Erythroblast (primary cell): ENCODE measurements around the gene FZR1.

ENCODE experiments used
- GATA1 ChIP-seq: IDR thresholded peaks from 2 replicates; pipeline ENCODE4 v1.6.1; 2011; ENCODE audit warnings: low read depth, mild to moderate bottlenecking, control low read depth, low read length, moderate library complexity
- POLR2A ChIP-seq: IDR thresholded peaks from 2 replicates; pipeline ENCODE4 v1.6.1; 2011; ENCODE audit warnings: mild to moderate bottlenecking, low read length

- TF ChIP-seq POLR2A = no peak
- no peak for TF ChIP-seq GATA1
These were observed 80.1 kb downstream of the FZR1 start for GRCh38 chr19:3586127-3586626.
